K562 (cell line): ENCODE data around the gene FAM50A. TPM values are rescaled to one million over a fixed set of nuclear protein-coding genes. Genes with fewer than 3 reads are reported as not detected.

Experiments
- ATAC-seq: fragments of 200-7000 bp; cut with Tn5 transposase; 3 replicates; pipeline ENCODE4 v1.9.1; 2020; ENCODE audit warnings: moderate library complexity
- BruUV-seq: library from RNA; stranded (reverse); fragments of 400-500 nt; replicated peaks from 2 replicates; lab custom pipeline; 2021; lab: Mats Ljungman, UMichigan
- CTCF ChIA-PET: fragments of 300-600 bp; formaldehyde crosslinking; extraction: SDS; loops from one replicate; lab custom pipeline; 2021; ENCODE audit warnings: low intra/inter-chr PET ratio; lab: Yijun Ruan, JAX
- POLR2A ChIA-PET: fragments of 300-600, 350-650 bp; sonication (Branson Sonifier 250); formaldehyde crosslinking; extraction: SDS; loops from one replicate; lab custom pipeline; 2021; ENCODE audit warnings: antibody characterized with exemption, inconsistent platforms; lab: Yijun Ruan, JAX
- DNase-seq, 4 experiments: peaks; one replicate each; pipeline versions ENCODE4 v3.0.0 to v3.0.0-alpha.2; 2011 to 2018; ENCODE audit warnings: low spot score in 3 of 4, mixed read lengths in 3 of 4; ENCODE audit errors: extremely low read depth in 1 of 4
- FAIRE-seq: peaks from 2 replicates; lab custom pipeline; 2011; peaks lifted over from hg19 to GRCh38; lab: Jason Lieb, UNC
- H2AFZ ChIP-seq: 2 replicates; pipeline ENCODE4 v1.6.0; 2011; ENCODE audit warnings: low read depth, low read length, control low read depth, inconsistent platforms
- H3K27ac ChIP-seq: fragments of 200-600 bp; 3 replicates; pipeline ENCODE4 v1.8.0; 2011; ENCODE audit warnings: low read depth, mild to moderate bottlenecking, control low read depth, inconsistent platforms, low read length, moderate library complexity, mixed read lengths; ENCODE audit errors: extremely low read depth
- H3K27me3 ChIP-seq, 2 experiments: fragments of 300-600 bp in 1 of 2; 2 replicates in 1 of 2; 3 replicates in 1 of 2; pipeline versions ENCODE4 v1.6.0 to v1.8.0; 2011; ENCODE audit warnings: inconsistent platforms in 2 of 2, low read length in 2 of 2, mild to moderate bottlenecking in 1 of 2, mixed read lengths in 1 of 2, moderate library complexity in 1 of 2; ENCODE audit not compliant: control insufficient read depth in 2 of 2, insufficient read depth in 2 of 2
- H3K36me3 ChIP-seq: fragments of 300-600 bp; 3 replicates; pipeline ENCODE4 v1.8.0; 2011; ENCODE audit warnings: mild to moderate bottlenecking, low read length, inconsistent platforms; ENCODE audit not compliant: control insufficient read depth, insufficient read depth
- H3K4me1 ChIP-seq, 2 experiments: fragments of 200-600 bp in 1 of 2; replicated peaks in 1 of 2; 2 replicates in 1 of 2; 3 replicates in 1 of 2; pipeline versions ENCODE4 v1.5.1 to v1.8.0; 2011; ENCODE audit warnings: inconsistent platforms in 2 of 2, low read length in 2 of 2, mild to moderate bottlenecking in 1 of 2, mixed read lengths in 1 of 2, moderate library complexity in 1 of 2; ENCODE audit not compliant: control insufficient read depth in 2 of 2, insufficient read depth in 2 of 2
- H3K4me2 ChIP-seq: 2 replicates; pipeline ENCODE4 v1.6.1; 2011; ENCODE audit warnings: low read length, control low read depth, inconsistent platforms, mixed read lengths; ENCODE audit not compliant: insufficient read depth
- H3K4me3 ChIP-seq: fragments of 200-600 bp; sonication (generic), shearing (Covaris generic); 2 replicates; pipeline ENCODE4 v1.5.1; 2016; ENCODE audit warnings: control low read depth, inconsistent platforms
- H3K79me2 ChIP-seq: fragments of 200-600 bp; 3 replicates; pipeline ENCODE4 v1.8.0; 2011; ENCODE audit warnings: low read length, inconsistent platforms; ENCODE audit not compliant: control insufficient read depth, insufficient read depth
- H3K9ac ChIP-seq, 2 experiments: 2 replicates each; pipeline versions ENCODE4 v1.6.0 to v1.6.1; 2011; ENCODE audit warnings: low read depth in 2 of 2, low read length in 2 of 2, control low read depth in 1 of 2, inconsistent platforms in 1 of 2, mild to moderate bottlenecking in 1 of 2, mixed read lengths in 1 of 2; ENCODE audit not compliant: insufficient read depth in 1 of 2
- H3K9me1 ChIP-seq: one replicate; pipeline ENCODE4 v1.6.0; 2011; ENCODE audit warnings: inconsistent platforms, mild to moderate bottlenecking, low read length, moderate library complexity; ENCODE audit not compliant: control insufficient read depth, insufficient read depth
- H3K9me3 ChIP-seq: replicated peaks from 2 replicates; pipeline ENCODE4 v1.5.1; 2011; ENCODE audit warnings: low read depth, low read length, inconsistent platforms; ENCODE audit not compliant: control insufficient read depth, insufficient read depth
- H4K20me1 ChIP-seq: replicated peaks from 2 replicates; pipeline ENCODE4 v1.6.1; 2011; ENCODE audit warnings: low read length, inconsistent platforms, mixed read lengths; ENCODE audit not compliant: control insufficient read depth, insufficient read depth
- DNMT1 ChIP-seq: fragments of 450-650 bp; IDR thresholded peaks from 2 replicates; pipeline ENCODE4 v1.6.1; 2016; ENCODE audit warnings: antibody characterized with exemption, mild to moderate bottlenecking
- ESRRB ChIP-seq: fragments of 250-450 bp; sonication (Bioruptor Pico); IDR thresholded peaks from 2 replicates; pipeline ENCODE4 v1.5.0; 2020; ENCODE audit warnings: mild to moderate bottlenecking, moderate library complexity, borderline replicate concordance
- FIP1L1 ChIP-seq: fragments of 200-400 bp; formaldehyde crosslinking; IDR thresholded peaks from 2 replicates; pipeline ENCODE4 v1.6.1; 2018; ENCODE audit warnings: mild to moderate bottlenecking, low read depth, low read length; ENCODE audit not compliant: poor library complexity, severe bottlenecking
- FOXO4 ChIP-seq: fragments of 450-650 bp; formaldehyde crosslinking; IDR thresholded peaks from 2 replicates; pipeline ENCODE4 v1.4.0; 2020; ENCODE audit warnings: mild to moderate bottlenecking, moderate library complexity
- HDAC3 ChIP-seq: fragments of 450-650 bp; IDR thresholded peaks from 2 replicates; pipeline ENCODE4 v1.6.1; 2018; ENCODE audit warnings: borderline replicate concordance, mild to moderate bottlenecking, moderate library complexity; ENCODE audit not compliant: partially characterized antibody
- KLF1 ChIP-seq: fragments of 450-650 bp; IDR thresholded peaks from 2 replicates; pipeline ENCODE4 v1.6.1; 2016; ENCODE audit warnings: missing genetic modification characterization, missing compliant biosample characterization
- POLR2G ChIP-seq: fragments of 200-400 bp; formaldehyde crosslinking; IDR thresholded peaks from 2 replicates; pipeline ENCODE4 v1.6.1; 2017; ENCODE audit warnings: low read depth, mild to moderate bottlenecking, antibody characterized with exemption, low read length, moderate library complexity
- RBFOX2 ChIP-seq: fragments of 200-400 bp; formaldehyde crosslinking; IDR thresholded peaks from 2 replicates; pipeline ENCODE4 v1.6.1; 2017; ENCODE audit warnings: low read depth, mild to moderate bottlenecking, low read length, moderate library complexity
- RBM22 ChIP-seq: fragments of 200-400 bp; formaldehyde crosslinking; IDR thresholded peaks from 2 replicates; pipeline ENCODE4 v1.6.1; 2018; ENCODE audit warnings: low read length, low read depth; ENCODE audit not compliant: poor library complexity, severe bottlenecking
- TEAD1 ChIP-seq, 2 experiments: fragments of 450-650 bp in 1 of 2; sonication (generic) in 1 of 2; formaldehyde crosslinking; IDR thresholded peaks; 2 replicates each; pipeline versions ENCODE4 v1.4.0 to v1.8.0; 2020 to 2022; ENCODE audit warnings: mild to moderate bottlenecking in 2 of 2, missing genetic modification reagents in 1 of 2
- ZNF280B ChIP-seq: fragments of 250-450 bp; sonication (Bioruptor Pico); IDR thresholded peaks from 2 replicates; pipeline ENCODE4 v1.5.1; 2021; ENCODE audit warnings: mild to moderate bottlenecking
- WGBS: fragments of 100-300 bp; shearing (Covaris generic); methylation state at CpG from one replicate; pipeline ENCODE4 v1.1.6; 2016; ENCODE audit warnings: low coverage, mixed read lengths; ENCODE audit not compliant: insufficient coverage; ENCODE audit errors: missing lambda C conversion rate; 5-methylcytosine and 5-hydroxymethylcytosine counted together
- in situ Hi-C: fragments of 300-500 bp; cut with MboI; formaldehyde crosslinking; loops from 4 replicates; pipeline ENCODE4 v1.15.0; 2018; ENCODE audit warnings: inconsistent platforms, mixed read lengths
- intact Hi-C: fragments of 100-400 bp; cut with micrococcal nuclease; formaldehyde crosslinking; loops from 2 replicates; pipeline ENCODE4 v1.14.2; 2022
- polyA plus RNA-seq, 8 experiments: library from polyadenylated mRNA; depleted of rRNA in 4 of 8; stranded (reverse) in 5 of 8; unstranded in 3 of 8; fragments of >200 nt; fragmentation: Nextera tagmentation in 2 of 8; fragmentation: Illumina TruSeq in 1 of 8; extraction: Ambion mirVana in 2 of 8; extraction: Trizol in 1 of 8; gene quantifications; 2 replicates each; pipeline versions ENCODE4 v1.2.1 to v1.2.3, GENCODE V29; 2011 to 2014; ENCODE audit warnings: inconsistent platforms in 1 of 8, missing spikeins in 1 of 8
- total RNA-seq, 7 experiments: library from RNA; depleted of rRNA in 6 of 7; stranded (reverse); fragments of >200 nt in 6 of 7; fragmentation: Illumina TruSeq in 2 of 7; extraction: Trizol in 2 of 7; gene quantifications; 2 replicates each; pipeline versions ENCODE4 v1.2.1 to v1.2.3, GENCODE V29; 2011 to 2021; ENCODE audit warnings: low replicate concordance in 1 of 7

FAM50A gene
- total and polyA plus RNA-seq, 9 of the 15 experiments (the other 6 are each of a cell fraction or from before 2014, with no cell fraction given), result 4.4 to 114 (median 67.3) TPM

- CTCF ChIA-PET, result no interaction called here
- H4K20me1 ChIP-seq, result peaks cover 13% of the 10 kb centered on the region
- DNase-seq (no peak), ATAC-seq (no peak), FAIRE-seq (no peak)
- WGBS, result 67% methylated on average over 12 of the region's 19 CpGs
- no peaks in the 10 kb centered on the region; the same call in 1 of the 2 replicates for H3K9me3 ChIP-seq
- H3K27ac ChIP-seq, result no peak overlapping the region
- H3K36me3 ChIP-seq, result peaks cover 35% of the 10 kb centered on the region
- H2AFZ ChIP-seq, result no peak overlapping the region
- no TSS peak for BruUV-seq
- H3K4me2 ChIP-seq, result no peak overlapping the region
- no peak overlapping the region for H3K4me3 ChIP-seq
- TF ChIP-seq KLF1 (tag) (no peak), DNMT1 (no peak), FOXO4 (CRISPR knock-in tag) (no peak), ESRRB (no peak), ZNF280B (no peak), POLR2G (peak; percentile 83), FIP1L1 (peak; percentile 12), RBFOX2 (peak; percentile 57; the same call in 1 of the 2 replicates), HDAC3 (no peak), RBM22 (peak; percentile 74), TEAD1 (CRISPR knock-in tag; IDR thresholded peaks at IDR 0.05) (no peak)
- TF ChIP-seq, all 486 proteins: peak for 4
- in situ Hi-C loops (loop anchor here (10.0 kb wide), 1 partner anchor 132 kb away; no protein-coding TSS in a partner anchor), intact Hi-C loops (no loop called here)
- peak overlapping the region in 1 of 2 experiments; percentile 18; a peak in 1 of 4 replicates for H3K9ac ChIP-seq
- no peaks in the 10 kb centered on the region for H3K9me1 ChIP-seq
- POLR2A ChIA-PET, result interaction anchor here (0.5 to 6.0 kb wide), 8 partner anchors 7 to 454 kb away, joined by 3 to 85 read pairs (median 4); partner anchors contain the start of genes DNASE1L1, SLC10A3 and TAFAZZIN
- peaks cover 5 to 13% of the 10 kb centered on the region in 2 experiments; a peak in 3 of 5 replicates for H3K4me1 ChIP-seq
- H3K79me2 ChIP-seq, result peaks cover 33% of the 10 kb centered on the region
- no peaks in the 10 kb centered on the region for H3K27me3 ChIP-seq
Observed at GRCh38 chrX:154402622-154403127, 41.3 kb upstream of the FAM50A start.
